ENCODE data around the gene TMEM89. TPM values are rescaled to one million over a fixed set of nuclear protein-coding genes. Genes with fewer than 3 reads are reported as not detected.

Gene TMEM89
- total and polyA plus RNA-seq, 2 of the 13 experiments (the other 11 are each of a cell fraction or from before 2014, with no cell fraction given), result 0.31 to 0.59 TPM

GRCh38 chr3:48663489-48664312, 42.1 kb upstream of the TMEM89 start (continued):
- TF ChIP-seq HINFP (CRISPR knock-in tag; IDR thresholded peaks at IDR 0.05; ENCODE audit: low read depth) (no peak; the same call in 1 of the 2 replicates), REST (IDR thresholded peaks at IDR 0.05; ENCODE audit: borderline replicate concordance in 1 of 2, low read depth in 1 of 2, low read length in 2 of 2) (peak in 1 of 2 experiments; percentile 34; a peak in 1 of 4 replicates), HDAC2 (CRISPR knock-in tag; IDR thresholded peaks at IDR 0.05) (peak; percentile 47; the same call in 1 of the 2 replicates), ZBTB38 (CRISPR knock-in tag; IDR thresholded peaks at IDR 0.05) (no peak), NFKBIZ (CRISPR knock-in tag; IDR thresholded peaks at IDR 0.05) (no peak), ZBTB14 (CRISPR knock-in tag; IDR thresholded peaks at IDR 0.05) (0 out of 2 replicates have a peak, but pooled peaks have one; percentile 22), DNMT3B (CRISPR knock-in tag; conservative IDR thresholded peaks at IDR 0.05) (no peak), KMT2A (CRISPR knock-in tag; IDR thresholded peaks at IDR 0.05) (no peak), KDM6A (CRISPR knock-in tag; IDR thresholded peaks at IDR 0.05; ENCODE audit: low read depth) (no peak), EED (CRISPR knock-in tag; IDR thresholded peaks at IDR 0.05) (no peak), TBP (CRISPR knock-in tag; IDR thresholded peaks at IDR 0.05) (no peak), ZNF17 (CRISPR knock-in tag; IDR thresholded peaks at IDR 0.05) (no peak), POLR2A (IDR thresholded peaks at IDR 0.05; ENCODE audit: insufficient read depth in 1 of 2, low read depth in 2 of 2, low read length in 2 of 2) (no peak; a peak in 1 of 4 replicates), CCDC6 (CRISPR knock-in tag; IDR thresholded peaks at IDR 0.05) (no peak; the same call in 1 of the 2 replicates), ZMAT3 (CRISPR knock-in tag; conservative IDR thresholded peaks at IDR 0.05) (peak; percentile 89), ZNF274 (CRISPR knock-in tag; IDR thresholded peaks at IDR 0.05) (peak; percentile 70), CEBPZ (IDR thresholded peaks at IDR 0.05; ENCODE audit: low read length) (no peak), HNRNPK (IDR thresholded peaks at IDR 0.05; ENCODE audit: low read depth, low read length, poor library complexity, severe bottlenecking) (no peak), ATF4 (CRISPR knock-in tag; IDR thresholded peaks at IDR 0.05) (peak in 1 of 2 experiments; percentile 64; a peak in 1 of 4 replicates)
